IMR-90 (cell line): Measurements from ENCODE around the gene MTHFD2. TPM values are rescaled to one million over a fixed set of nuclear protein-coding genes. Genes with fewer than 3 reads are reported as not detected.

Experiments used
- ATAC-seq: fragments of 200-7000 bp; cut with Tn5 transposase; 2 replicates; pipeline ENCODE4 v1.9.1; 2020; ENCODE audit warnings: low read depth, mild to moderate bottlenecking, moderate library complexity
- BruUV-seq: library from RNA; stranded (reverse); fragments of 400-500 nt; replicated peaks from 2 replicates; lab custom pipeline; 2021; lab: Mats Ljungman, UMichigan
- CTCF ChIA-PET: fragments of 300-600 bp; formaldehyde crosslinking; extraction: SDS; loops from one replicate; lab custom pipeline; 2021; ENCODE audit warnings: antibody characterized with exemption; lab: Yijun Ruan, JAX
- POLR2A ChIA-PET: fragments of 300-600 bp; sonication (Branson Sonifier 250); formaldehyde crosslinking; loops from one replicate; lab custom pipeline; 2022; ENCODE audit warnings: antibody characterized with exemption; ENCODE audit not compliant: unreplicated experiment; lab: Charles Lee
- DNase-seq: peaks from one replicate; pipeline ENCODE4 v3.0.0; 2013
- H2AFZ ChIP-seq: replicated peaks from 2 replicates; pipeline ENCODE3; 2013; ENCODE audit warnings: low read length, mild to moderate bottlenecking; ENCODE audit not compliant: poor library complexity
- H2AK5ac ChIP-seq: 2 replicates; pipeline ENCODE4 v1.6.1; 2013; ENCODE audit warnings: low read depth, low read length, inconsistent platforms
- H2AK9ac ChIP-seq: replicated peaks from 2 replicates; pipeline ENCODE3; 2013; ENCODE audit warnings: mild to moderate bottlenecking, low read depth, low read length, moderate library complexity; ENCODE audit not compliant: poor library complexity
- H2BK120ac ChIP-seq: 2 replicates; pipeline ENCODE4 v1.6.1; 2013; ENCODE audit warnings: low read depth, low read length, inconsistent platforms
- H2BK15ac ChIP-seq: 3 replicates; pipeline ENCODE4 v1.6.1; 2013; ENCODE audit warnings: low read depth, low read length, inconsistent platforms
- H2BK20ac ChIP-seq: 2 replicates; pipeline ENCODE4 v1.6.1; 2013; ENCODE audit warnings: low read depth, mild to moderate bottlenecking, inconsistent platforms, low read length, moderate library complexity
- H2BK5ac ChIP-seq: 2 replicates; pipeline ENCODE4 v1.6.1; 2013; ENCODE audit warnings: mild to moderate bottlenecking, low read depth, low read length, inconsistent platforms; ENCODE audit not compliant: poor library complexity, severe bottlenecking
- H3K14ac ChIP-seq: replicated peaks from 2 replicates; pipeline ENCODE4 v1.6.1; 2013; ENCODE audit warnings: low read depth, low read length, inconsistent platforms
- H3K18ac ChIP-seq: 2 replicates; pipeline ENCODE4 v1.6.1; 2013; ENCODE audit warnings: low read depth, low read length, control low read depth
- H3K23ac ChIP-seq: 2 replicates; pipeline ENCODE4 v1.6.1; 2013; ENCODE audit warnings: low read depth, low read length, inconsistent platforms
- H3K27ac ChIP-seq: 2 replicates; pipeline ENCODE4 v1.5.1; 2013; ENCODE audit warnings: mild to moderate bottlenecking, control low read depth, low read length; ENCODE audit not compliant: insufficient read depth
- H3K27me3 ChIP-seq: 2 replicates; pipeline ENCODE4 v1.6.1; 2013; ENCODE audit warnings: low read length; ENCODE audit not compliant: control insufficient read depth, insufficient read depth
- H3K36me3 ChIP-seq: 2 replicates; pipeline ENCODE4 v1.6.1; 2013; ENCODE audit warnings: low read length, mixed read lengths; ENCODE audit not compliant: control insufficient read depth, insufficient read depth
- H3K4ac ChIP-seq: 2 replicates; pipeline ENCODE4 v1.6.1; 2013; ENCODE audit warnings: low read depth, low read length, inconsistent platforms
- H3K4me1 ChIP-seq: 2 replicates; pipeline ENCODE4 v1.6.1; 2013; ENCODE audit warnings: low read length, mixed read lengths; ENCODE audit not compliant: control insufficient read depth, insufficient read depth
- H3K4me2 ChIP-seq: 2 replicates; pipeline ENCODE4 v1.6.1; 2013; ENCODE audit warnings: low read depth, mild to moderate bottlenecking, control low read depth, low read length, moderate library complexity
- H3K4me3 ChIP-seq: 2 replicates; pipeline ENCODE4 v1.5.1; 2013; ENCODE audit warnings: low read depth, mild to moderate bottlenecking, control low read depth, low read length, moderate library complexity; ENCODE audit not compliant: insufficient read depth
- H3K56ac ChIP-seq: 2 replicates; pipeline ENCODE4 v1.6.1; 2013; ENCODE audit warnings: low read length, inconsistent platforms; ENCODE audit not compliant: insufficient read depth; ENCODE audit errors: extremely low read depth
- H3K79me1 ChIP-seq, 2 experiments: 2 replicates each; pipeline ENCODE4 v1.6.1; 2013; ENCODE audit warnings: low read length in 2 of 2, inconsistent platforms in 1 of 2, low read depth in 1 of 2
- H3K9ac ChIP-seq: 2 replicates; pipeline ENCODE4 v1.6.1; 2013; ENCODE audit warnings: low read depth, low read length, control low read depth
- H3K9me1 ChIP-seq: 2 replicates; pipeline ENCODE4 v1.6.1; 2013; ENCODE audit warnings: low read length, inconsistent platforms; ENCODE audit not compliant: insufficient read depth
- H3K9me3 ChIP-seq: 2 replicates; pipeline ENCODE4 v1.6.1; 2013; ENCODE audit warnings: low read length; ENCODE audit not compliant: control insufficient read depth, insufficient read depth
- H4K20me1 ChIP-seq: 2 replicates; pipeline ENCODE4 v1.6.1; 2013; ENCODE audit warnings: low read length, inconsistent platforms; ENCODE audit not compliant: insufficient read depth
- H4K5ac ChIP-seq: 2 replicates; pipeline ENCODE4 v1.6.1; 2013; ENCODE audit warnings: mild to moderate bottlenecking, low read depth, low read length, control low read depth
- H4K8ac ChIP-seq, 2 experiments: 2 replicates each; pipeline ENCODE4 v1.6.1; 2013; ENCODE audit warnings: low read depth in 2 of 2, low read length in 2 of 2, control low read depth in 1 of 2, inconsistent platforms in 1 of 2
- H4K91ac ChIP-seq: 2 replicates; pipeline ENCODE4 v1.6.1; 2013; ENCODE audit warnings: low read depth, low read length, inconsistent platforms; ENCODE audit not compliant: insufficient read depth
- CEBPB ChIP-seq: IDR thresholded peaks from 2 replicates; pipeline ENCODE4 v1.6.1; 2012; ENCODE audit warnings: low read depth, low read length, improper control_type of control experiment
- CHD1 ChIP-seq: IDR thresholded peaks from 2 replicates; pipeline ENCODE4 v1.6.1; 2012; ENCODE audit warnings: low read depth, low read length, improper control_type of control experiment
- CTCF ChIP-seq: conservative IDR thresholded peaks from 2 replicates; pipeline ENCODE4 v1.5.1; 2012; ENCODE audit warnings: mild to moderate bottlenecking, low read depth, low read length, improper control_type of control experiment
- FOS ChIP-seq: fragments of 150-350 bp; IDR thresholded peaks from 2 replicates; pipeline ENCODE4 v1.6.1; 2016; ENCODE audit warnings: low read depth, low read length
- MAFK ChIP-seq: IDR thresholded peaks from 2 replicates; pipeline ENCODE4 v1.6.1; 2012; ENCODE audit warnings: low read depth, low read length, improper control_type of control experiment
- MAZ ChIP-seq: IDR thresholded peaks from 2 replicates; pipeline ENCODE4 v1.6.1; 2012; ENCODE audit warnings: low read depth, mild to moderate bottlenecking, low read length, improper control_type of control experiment, moderate library complexity, borderline replicate concordance
- MXI1 ChIP-seq: IDR thresholded peaks from 2 replicates; pipeline ENCODE4 v1.6.1; 2012; ENCODE audit warnings: low read depth, mild to moderate bottlenecking, low read length, moderate library complexity, borderline replicate concordance
- NFE2L2 ChIP-seq: fragments of 150-350 bp; IDR thresholded peaks from 2 replicates; pipeline ENCODE4 v1.6.1; 2016; ENCODE audit warnings: low read depth, mild to moderate bottlenecking, low read length
- POLR2A ChIP-seq: IDR thresholded peaks from 2 replicates; pipeline ENCODE4 v1.6.1; 2012; ENCODE audit warnings: mild to moderate bottlenecking, low read depth, low read length
- RAD21 ChIP-seq: IDR thresholded peaks from 2 replicates; pipeline ENCODE4 v1.6.1; 2012; ENCODE audit warnings: low read length, improper control_type of control experiment
- RCOR1 ChIP-seq: IDR thresholded peaks from 2 replicates; pipeline ENCODE4 v1.6.1; 2012; ENCODE audit warnings: mild to moderate bottlenecking, low read length, improper control_type of control experiment; ENCODE audit not compliant: insufficient replicate concordance
- RFX5 ChIP-seq: IDR thresholded peaks from 2 replicates; pipeline ENCODE4 v1.8.0; 2012; ENCODE audit warnings: low read depth, mild to moderate bottlenecking, low read length, moderate library complexity
- SMC3 ChIP-seq: fragments of 150-350 bp; IDR thresholded peaks from 2 replicates; pipeline ENCODE4 v1.6.1; 2016; ENCODE audit warnings: low read depth, mild to moderate bottlenecking, antibody characterized with exemption, low read length, moderate library complexity
- USF2 ChIP-seq: fragments of 150-350 bp; IDR thresholded peaks from 2 replicates; pipeline ENCODE4 v1.6.1; 2017; ENCODE audit warnings: mild to moderate bottlenecking, antibody characterized with exemption, low read length, low read depth
- WGBS, 2 experiments: methylation state at CpG; one replicate each; pipeline versions ENCODE4 v1.1.5 to v1.1.7; 2013; ENCODE audit warnings: missing lambda C conversion rate in 2 of 2; ENCODE audit not compliant: insufficient read length in 1 of 2; ENCODE audit errors: extremely low coverage in 2 of 2; 5-methylcytosine and 5-hydroxymethylcytosine counted together
- dilution Hi-C: fragments of 300-500 bp; cut with HindIII; formaldehyde crosslinking; loops from one replicate; pipeline ENCODE4 v1.14.3; 2018; ENCODE audit warnings: low sequenced_read_pairs; ENCODE audit not compliant: unreplicated experiment
- in situ Hi-C: fragments of 300-500 bp; cut with MboI; formaldehyde crosslinking; loops from 3 replicates; pipeline ENCODE4 v1.14.3; 2019; ENCODE audit warnings: low sequenced_read_pairs, inconsistent platforms, mixed read lengths
- intact Hi-C: fragments of 100-400 bp; cut with micrococcal nuclease; formaldehyde crosslinking; loops from 2 replicates; pipeline ENCODE4 v1.10.0; 2022
- polyA plus RNA-seq, 3 experiments: library from polyadenylated mRNA; depleted of rRNA; stranded (reverse); fragments of >200 nt; gene quantifications; 2 replicates each; pipeline ENCODE4 v1.2.3, GENCODE V29; 2012; ENCODE audit warnings: low replicate concordance in 1 of 3
- total RNA-seq: library from RNA; depleted of rRNA; stranded (reverse); fragments of >200 nt; gene quantifications from 2 replicates; pipeline ENCODE4 v1.2.3, GENCODE V29; 2012

Gene MTHFD2
- total and polyA plus RNA-seq, 2 of the 4 experiments (the other 2 are of a cell fraction), result 66.8 to 122 TPM

GRCh38 chr2:74197049-74197448 lies 1.4 kb upstream of the MTHFD2 start:
- no peak for DNase-seq
- Histone ChIP-seq H2AK9ac (no peak overlapping the region), H3K9ac (no peak overlapping the region), H2BK15ac (no peak overlapping the region; the same call in 2 of the 3 replicates), H3K27me3 (no peaks in the 10 kb centered on the region), H3K4ac (no peak overlapping the region), H3K18ac (no peak overlapping the region), H3K23ac (no peak overlapping the region), H3K79me1 (peaks cover 3 to 27% of the 10 kb centered on the region in 2 experiments; a peak in 3 of 4 replicates), H3K56ac (no peak overlapping the region), H4K8ac (no peak overlapping the region), H4K20me1 (peaks cover 28% of the 10 kb centered on the region), H4K5ac (no peak overlapping the region), H3K4me3 (no peak overlapping the region), H2BK20ac (no peak overlapping the region), H3K14ac (no peak overlapping the region), H2AFZ (no peak overlapping the region), H3K4me1 (peaks cover 5% of the 10 kb centered on the region), H3K9me1 (peaks cover 13% of the 10 kb centered on the region), H2BK5ac (no peak overlapping the region), H2BK120ac (no peak overlapping the region), H3K9me3 (no peaks in the 10 kb centered on the region), H4K91ac (no peak overlapping the region), H3K27ac (no peak overlapping the region), H3K4me2 (no peak overlapping the region), H2AK5ac (no peak overlapping the region), H3K36me3 (no peaks in the 10 kb centered on the region)
- WGBS, 2 experiments, result no CpG with 5 or more reads among the region's 4 CpGs
- in situ Hi-C loops (no loop called here), intact Hi-C loops (no loop called here), dilution Hi-C loops (no loop called here)
- no peak for ATAC-seq
- no peak for TF ChIP-seq CEBPB
- no peak for TF ChIP-seq NFE2L2
- no peak for TF ChIP-seq POLR2A
- no peak for TF ChIP-seq RCOR1
- TF ChIP-seq MXI1, result no peak
- no peak for TF ChIP-seq USF2
- no peak for TF ChIP-seq MAZ
- TF ChIP-seq RFX5, result no peak
- no peak for TF ChIP-seq RAD21
- TF ChIP-seq FOS, result no peak
- no peak for TF ChIP-seq MAFK
- TF ChIP-seq CHD1, result no peak
- no peak for TF ChIP-seq CTCF
- no peak for TF ChIP-seq SMC3
- CTCF ChIA-PET, result interaction anchor here (0.8 kb wide), 1 partner anchor 19 kb away, joined by 3 read pairs; no protein-coding TSS in a partner anchor
- POLR2A ChIA-PET, result no interaction called here
- no TSS peak for BruUV-seq
